Esophagus muscularis mucosa (tissue), 4 donors: ENCODE data around the gene NDUFA11. TPM values are rescaled to one million over a fixed set of nuclear protein-coding genes. Genes with fewer than 3 reads are reported as not detected.

Experiments used
- DNase-seq: peaks from one replicate; pipeline ENCODE4 v3.0.0-alpha.2; 2017; ENCODE audit errors: extremely low spot score
- H3K27ac ChIP-seq, 4 donors: fragments of 200-600 bp; sonication (generic); replicated peaks in 1 of 4; 1 replicate in 3 of 4; 2 replicates in 1 of 4; pipeline ENCODE4 v1.5.1; 2016 to 2019; ENCODE audit warnings: mild to moderate bottlenecking in 1 of 4
- H3K27me3 ChIP-seq, 4 donors: fragments of 200-600 bp; sonication (generic); one replicate each; pipeline versions ENCODE4 v1.5.1 to v1.6.0; 2016 to 2019
- H3K36me3 ChIP-seq, 4 donors: fragments of 200-600 bp; sonication (generic); one replicate each; pipeline ENCODE4 v1.5.1; 2016 to 2019
- H3K4me1 ChIP-seq, 4 donors: fragments of 200-600 bp; sonication (generic); one replicate each; pipeline ENCODE4 v1.5.1; 2016 to 2019
- H3K4me3 ChIP-seq, 4 donors: fragments of 200-600 bp; sonication (generic); 1 replicate in 2 of 4; 2 replicates in 2 of 4; pipeline ENCODE4 v1.5.1; 2016 to 2019; ENCODE audit warnings: mild to moderate bottlenecking in 4 of 4, moderate library complexity in 1 of 4
- H3K9me3 ChIP-seq, 4 donors: fragments of 200-600 bp; sonication (generic); 1 replicate in 3 of 4; 2 replicates in 1 of 4; pipeline ENCODE4 v1.5.1; 2016 to 2019
- EP300 ChIP-seq: sonication (generic); formaldehyde crosslinking; IDR thresholded peaks from one replicate; pipeline ENCODE4 v1.6.1; 2017; ENCODE audit warnings: antibody characterized with exemption
- POLR2A ChIP-seq: fragments of 450-650 bp; IDR thresholded peaks from one replicate; pipeline ENCODE4 v1.6.1; 2017; ENCODE audit warnings: antibody characterized with exemption, moderate library complexity, mild to moderate bottlenecking, low read depth
- POLR2AphosphoS5 ChIP-seq, 2 donors: sonication (generic); formaldehyde crosslinking; IDR thresholded peaks; one replicate each; pipeline ENCODE4 v1.6.1; 2017; ENCODE audit warnings: antibody characterized with exemption in 2 of 2
- WGBS: methylation state at CpG from one replicate; pipeline ENCODE4 v1.1.5; 2018; 5-methylcytosine and 5-hydroxymethylcytosine counted together
- intact Hi-C: fragments of 100-400 bp; cut with DNase I; formaldehyde crosslinking; loops from one replicate; pipeline ENCODE4 v1.15.1; 2023
- total RNA-seq, 4 donors: library from RNA; depleted of rRNA; stranded (reverse); fragments of >200 nt; gene quantifications; one replicate each; pipeline versions ENCODE4 v1.1.0 to v1.2.1, GENCODE V29; 2016
- TF ChIP-seq, protein P1 (sequence below), 3 experiments: fragments of 200-600 bp in 2 of 3; fragments of 450-650 bp in 1 of 3; sonication (generic) in 2 of 3; IDR thresholded peaks; one replicate each; pipeline ENCODE4 v1.5.1; 2017 to 2019; ENCODE audit warnings: antibody characterized with exemption in 3 of 3, mild to moderate bottlenecking in 2 of 3, moderate library complexity in 1 of 3

The NDUFA11 gene
- total RNA-seq, 4 donors from 2014 or later = 292 to 378 (median 314) TPM

GRCh38 chr19:5896365-5897076, 7.1 kb downstream of the NDUFA11 start:
- Histone ChIP-seq H3K36me3 (peaks cover 24 to 63% (median 38%) of the 10 kb centered on the region in 4 donors), H3K4me3 (no peak overlapping the region), H3K4me1 (peaks cover 24 to 43% (median 25%) of the 10 kb centered on the region in 4 donors), H3K27ac (peak overlapping the region in 1 of 4 donors; percentile 27), H3K9me3 (no peaks in the 10 kb centered on the region), H3K27me3 (peaks cover 0 to 4% (median 0%) of the 10 kb centered on the region in 4 donors)
- TF ChIP-seq POLR2A (no peak), POLR2AphosphoS5 (IDR thresholded peaks at IDR 0.05) (no peak), EP300 (no peak)
- TF ChIP-seq, protein P1, sequence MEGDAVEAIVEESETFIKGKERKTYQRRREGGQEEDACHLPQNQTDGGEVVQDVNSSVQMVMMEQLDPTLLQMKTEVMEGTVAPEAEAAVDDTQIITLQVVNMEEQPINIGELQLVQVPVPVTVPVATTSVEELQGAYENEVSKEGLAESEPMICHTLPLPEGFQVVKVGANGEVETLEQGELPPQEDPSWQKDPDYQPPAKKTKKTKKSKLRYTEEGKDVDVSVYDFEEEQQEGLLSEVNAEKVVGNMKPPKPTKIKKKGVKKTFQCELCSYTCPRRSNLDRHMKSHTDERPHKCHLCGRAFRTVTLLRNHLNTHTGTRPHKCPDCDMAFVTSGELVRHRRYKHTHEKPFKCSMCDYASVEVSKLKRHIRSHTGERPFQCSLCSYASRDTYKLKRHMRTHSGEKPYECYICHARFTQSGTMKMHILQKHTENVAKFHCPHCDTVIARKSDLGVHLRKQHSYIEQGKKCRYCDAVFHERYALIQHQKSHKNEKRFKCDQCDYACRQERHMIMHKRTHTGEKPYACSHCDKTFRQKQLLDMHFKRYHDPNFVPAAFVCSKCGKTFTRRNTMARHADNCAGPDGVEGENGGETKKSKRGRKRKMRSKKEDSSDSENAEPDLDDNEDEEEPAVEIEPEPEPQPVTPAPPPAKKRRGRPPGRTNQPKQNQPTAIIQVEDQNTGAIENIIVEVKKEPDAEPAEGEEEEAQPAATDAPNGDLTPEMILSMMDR (IDR thresholded peaks at IDR 0.05) = no peak
- 68% methylated on average over 4 of the region's 29 CpGs for WGBS
- DNase-seq = no peak
- intact Hi-C loops = no loop called here

- TF ChIP-seq EP300 = no peak
- TF ChIP-seq POLR2AphosphoS5 (IDR thresholded peaks at IDR 0.05) = no peak
- TF ChIP-seq, protein P1 (IDR thresholded peaks at IDR 0.05) = no peak
- TF ChIP-seq POLR2A = no peak
- peaks cover 0 to 4% (median 0%) of the 10 kb centered on the region in 4 donors for H3K27me3 ChIP-seq
These were observed 7.7 kb downstream of the NDUFA11 start for GRCh38 chr19:5895890-5896289.

DNA sequence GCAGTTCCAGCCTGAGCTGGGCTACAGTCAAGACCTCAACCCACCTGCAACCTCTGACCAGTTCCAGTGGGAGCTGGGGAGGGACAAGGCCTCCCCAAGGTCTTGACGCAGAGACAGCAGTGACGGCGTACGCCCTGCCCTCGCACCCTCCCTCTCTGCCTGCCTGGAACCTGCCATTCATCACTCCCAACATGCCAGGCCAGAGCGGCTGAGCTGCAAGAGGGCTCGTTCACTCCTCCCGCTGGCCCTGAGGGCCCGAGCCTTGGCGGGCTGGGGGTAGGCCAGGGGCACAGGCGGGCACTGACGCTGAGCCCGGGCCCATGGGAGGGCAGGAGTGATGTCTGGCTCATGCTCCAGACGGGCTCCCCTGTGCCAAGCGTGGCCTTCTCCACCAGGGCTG, 8.2 kb downstream of the NDUFA11 start:
- intact Hi-C loops = no loop called here
- TF ChIP-seq, protein P1 (IDR thresholded peaks at IDR 0.05) = no peak
- TF ChIP-seq POLR2A (no peak), POLR2AphosphoS5 (IDR thresholded peaks at IDR 0.05) (no peak), EP300 (no peak)
- Histone ChIP-seq H3K4me1 (peaks cover 24 to 43% (median 27%) of the 10 kb centered on the region in 4 donors), H3K36me3 (peaks cover 24 to 53% (median 35%) of the 10 kb centered on the region in 4 donors), H3K27me3 (peaks cover 0 to 4% (median 0%) of the 10 kb centered on the region in 4 donors), H3K9me3 (no peaks in the 10 kb centered on the region), H3K27ac (no peak overlapping the region), H3K4me3 (no peak overlapping the region)
- WGBS = 68% methylated on average over 7 of the region's 15 CpGs
- no peak for DNase-seq

More at GRCh38 chr19:5895890-5896289, 7.7 kb downstream of the NDUFA11 start:
- Histone ChIP-seq H3K36me3 (peaks cover 24 to 57% (median 36%) of the 10 kb centered on the region in 4 donors), H3K4me3 (no peak overlapping the region), H3K9me3 (no peaks in the 10 kb centered on the region), H3K27ac (no peak overlapping the region), H3K4me1 (peaks cover 24 to 43% (median 25%) of the 10 kb centered on the region in 4 donors)
- WGBS = 88% methylated on average over 7 of the region's 8 CpGs
- intact Hi-C loops = no loop called here
- DNase-seq = no peak

GRCh38 chr19:5894704-5895349, 8.8 kb downstream of the NDUFA11 start:
- Histone ChIP-seq H3K4me3 (no peak overlapping the region), H3K9me3 (no peaks in the 10 kb centered on the region), H3K27me3 (peaks cover 0 to 4% (median 0%) of the 10 kb centered on the region in 4 donors), H3K36me3 (peaks cover 24 to 48% (median 32%) of the 10 kb centered on the region in 4 donors), H3K4me1 (peaks cover 24 to 45% (median 32%) of the 10 kb centered on the region in 4 donors), H3K27ac (no peak overlapping the region)
- DNase-seq = no peak
- TF ChIP-seq EP300 (no peak), POLR2A (no peak), POLR2AphosphoS5 (IDR thresholded peaks at IDR 0.05) (no peak)
- TF ChIP-seq, protein P1 (IDR thresholded peaks at IDR 0.05) = no peak
- 68% methylated on average over 9 of the region's 28 CpGs for WGBS
- intact Hi-C loops = loop anchor here (5.0 kb wide), 1 partner anchor 68 kb away; no protein-coding TSS in a partner anchor
